GM18526 (cell line): ENCODE measurements around the gene OPN3.

Source experiments
- POLR2A ChIP-seq: IDR thresholded peaks from 3 replicates; pipeline ENCODE4 v1.6.1; 2011; ENCODE audit not compliant: insufficient read length; ENCODE audit errors: extremely low read depth

The OPN3 gene

GRCh38 chr1:241640149-241640866 is at the start of gene OPN3, which contains the start of gene CHML:
OPN3 (minus strand) TSS chr1:241640369; CDS start chr1:241640254, 115 bp downstream.
CHML (minus strand) TSS chr1:241640369; CDS start chr1:241635766, 4,603 bp downstream.
- TF ChIP-seq POLR2A, result peak; percentile 86

- TF ChIP-seq POLR2A, result no peak
Observed at GRCh38 chr1:241688940-241689368, 48.8 kb upstream of the OPN3 start.

- TF ChIP-seq POLR2A, result no peak
Observed at GRCh38 chr1:241684108-241684507, 43.9 kb upstream of the OPN3 start.

GRCh38 chr1:241682921-241683320 is 42.8 kb upstream of the OPN3 start:
- TF ChIP-seq POLR2A, result no peak

GRCh38 chr1:241679961-241680360 is 39.8 kb upstream of the OPN3 start:
- no peak for TF ChIP-seq POLR2A

GRCh38 chr1:241679404-241679803 is 39.2 kb upstream of the OPN3 start:
- no peak for TF ChIP-seq POLR2A

- no peak for TF ChIP-seq POLR2A
Observed at GRCh38 chr1:241678536-241678935, 38.4 kb upstream of the OPN3 start.

- TF ChIP-seq POLR2A, result no peak
Observed at GRCh38 chr1:241677201-241677600, 37.0 kb upstream of the OPN3 start.

GRCh38 chr1:241675983-241676382 is 35.8 kb upstream of the OPN3 start:
- TF ChIP-seq POLR2A, result no peak

GRCh38 chr1:241674805-241675384 is 34.7 kb upstream of the OPN3 start:
- no peak for TF ChIP-seq POLR2A

- no peak for TF ChIP-seq POLR2A
Observed at GRCh38 chr1:241672301-241672700, 32.1 kb upstream of the OPN3 start.

GRCh38 chr1:241666419-241666818 is 26.2 kb upstream of the OPN3 start:
- no peak for TF ChIP-seq POLR2A

GRCh38 chr1:241660424-241660972 is 20.3 kb upstream of the OPN3 start:
- TF ChIP-seq POLR2A, result no peak

- TF ChIP-seq POLR2A, result no peak
Observed at GRCh38 chr1:241658081-241658793, 18.1 kb upstream of the OPN3 start.

GRCh38 chr1:241654641-241655040 is 14.5 kb upstream of the OPN3 start:
- no peak for TF ChIP-seq POLR2A

GRCh38 chr1:241654019-241654418 is 13.8 kb upstream of the OPN3 start:
- no peak for TF ChIP-seq POLR2A
